Embryonic facial prominence (tissue), 1 donor: ENCODE results near the gene RPH3AL.

Source experiments
- DNase-seq: peaks from one replicate; pipeline ENCODE4 v3.0.0-alpha.2; 2016; ENCODE audit errors: extremely low spot score

RPH3AL gene

GRCh38 chr17:353213-353837, 718 bp upstream of the RPH3AL start:
- no peak for DNase-seq

DNA sequence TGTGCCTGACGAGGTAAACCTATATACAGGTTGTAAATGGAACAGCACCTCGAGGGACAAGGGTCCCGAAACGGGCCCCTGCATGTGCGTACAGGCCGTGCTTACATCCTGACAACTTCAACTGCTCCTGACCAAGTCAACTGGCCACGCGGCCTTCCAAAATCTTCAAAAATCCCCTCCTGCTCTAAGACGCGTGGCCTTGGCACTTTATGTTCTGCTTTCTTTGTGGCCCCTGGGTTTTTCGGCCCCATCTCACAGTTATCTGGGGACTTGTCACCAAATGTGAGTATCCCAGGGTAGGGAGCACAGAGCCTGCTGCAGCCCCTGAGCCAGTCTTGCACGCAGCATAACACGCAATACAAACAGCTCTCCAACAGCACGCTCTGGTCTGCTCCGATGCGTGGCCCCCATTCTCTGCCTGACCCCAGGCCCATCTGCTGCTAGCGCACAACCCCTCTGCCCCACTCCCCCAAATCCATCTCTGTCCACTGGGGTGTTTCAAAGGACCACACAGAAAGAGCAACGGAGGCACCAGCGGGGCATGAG, 659 bp downstream of the RPH3AL start:
- no peak for DNase-seq

- DNase-seq = no peak
Measured at GRCh38 chr17:351449-351738, 1.2 kb downstream of the RPH3AL start.

- DNase-seq = no peak
Measured at GRCh38 chr17:350706-351448, 1.7 kb downstream of the RPH3AL start.

- no peak for DNase-seq
Measured at GRCh38 chr17:349666-350065, 2.9 kb downstream of the RPH3AL start.

GRCh38 chr17:348692-349425, 3.7 kb downstream of the RPH3AL start:
- no peak for DNase-seq

DNA sequence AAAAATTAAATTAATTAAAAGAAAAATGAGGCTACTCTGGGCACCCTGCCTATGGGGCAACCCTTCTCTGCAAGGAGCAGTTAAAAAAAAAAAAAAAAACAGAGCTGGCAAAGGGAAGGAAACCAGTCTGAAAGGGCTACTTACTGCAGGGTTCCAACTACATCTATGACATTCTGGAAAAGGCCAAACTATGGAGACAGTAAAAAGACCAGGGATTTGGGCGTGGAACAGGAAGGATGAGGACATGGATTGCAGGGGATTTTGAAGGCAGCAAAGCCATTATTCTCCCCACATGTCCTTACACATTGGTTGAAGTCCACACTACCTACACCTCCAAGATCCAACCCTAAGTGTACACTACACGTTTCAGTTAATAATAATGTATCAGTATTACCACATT, 4.6 kb downstream of the RPH3AL start:
- no peak for DNase-seq

- DNase-seq = no peak
Measured at GRCh38 chr17:347309-347899, 5.2 kb downstream of the RPH3AL start.

DNA sequence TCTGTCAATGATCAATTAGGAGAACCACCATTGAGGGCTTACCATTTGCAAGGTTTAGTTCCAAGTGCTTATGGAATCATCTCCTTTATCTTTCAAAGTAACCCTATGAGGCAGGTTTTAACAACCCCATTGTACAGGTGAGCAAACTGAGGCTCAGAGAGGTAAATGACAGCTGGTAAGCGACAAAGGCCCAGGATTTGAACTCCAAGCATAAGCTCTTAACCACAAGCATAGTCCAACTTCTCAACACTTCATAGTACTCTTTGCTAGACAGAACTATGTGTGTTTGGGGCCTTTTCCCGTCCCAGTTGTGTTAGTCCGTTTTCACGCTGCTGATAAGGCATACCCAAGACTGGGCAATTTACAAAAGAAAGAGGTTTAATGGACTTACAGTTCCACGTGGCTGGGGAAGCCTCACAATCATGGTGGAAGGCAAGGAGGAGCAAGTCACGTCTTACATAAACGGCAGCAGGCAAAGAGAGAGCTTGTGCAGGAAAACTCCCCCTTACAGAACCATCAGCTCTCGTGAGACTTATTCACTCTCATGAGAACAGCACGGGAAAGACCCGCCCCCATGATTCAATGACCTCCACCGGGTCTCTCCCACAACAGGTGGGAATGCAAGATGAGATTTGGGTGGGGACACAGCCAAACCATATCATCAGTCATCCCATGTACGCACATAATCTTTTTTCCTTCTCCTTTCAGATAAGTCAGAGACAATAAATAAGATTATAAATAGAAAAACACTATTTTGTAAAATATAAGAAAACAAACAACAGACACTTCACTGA, 6.4 kb downstream of the RPH3AL start:
- no peak for DNase-seq

GRCh38 chr17:345261-345660, 7.3 kb downstream of the RPH3AL start:
- DNase-seq = no peak

DNA sequence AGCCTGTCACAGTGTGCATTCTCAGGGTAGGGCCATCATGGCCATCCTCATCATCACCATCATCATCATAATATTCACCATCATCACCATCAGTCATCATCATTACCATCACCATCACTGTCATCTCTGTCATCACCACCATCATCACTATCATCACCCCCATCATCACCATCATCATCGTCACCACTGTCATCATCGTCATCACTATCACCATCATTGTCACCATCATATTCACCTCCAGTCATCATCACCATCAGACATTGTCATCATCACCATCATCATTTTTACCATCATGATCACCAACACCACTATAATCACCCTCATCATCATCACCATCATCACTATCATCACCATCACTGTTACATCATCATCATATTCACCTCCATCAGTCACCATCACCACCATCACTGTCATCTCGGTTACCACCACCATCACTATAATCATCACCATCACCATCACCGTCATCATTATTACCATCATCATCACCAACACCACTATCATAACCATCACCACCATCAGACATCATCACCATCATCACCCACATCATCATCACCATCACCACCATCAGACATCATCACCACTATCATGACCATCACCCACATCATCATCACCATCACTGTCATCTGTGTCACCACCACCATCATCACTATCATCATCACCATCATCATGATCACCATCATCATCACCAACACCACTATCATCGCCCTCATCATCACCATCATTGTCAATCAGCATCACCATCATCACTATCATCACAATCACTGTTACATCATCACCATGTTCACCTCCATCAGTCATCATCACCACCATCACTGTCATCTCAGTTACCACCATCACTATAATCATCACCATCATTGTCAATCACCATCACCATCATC, 8.5 kb downstream of the RPH3AL start:
- no peak for DNase-seq

- no peak for DNase-seq
Measured at GRCh38 chr17:343211-343610, 9.4 kb downstream of the RPH3AL start.

DNA sequence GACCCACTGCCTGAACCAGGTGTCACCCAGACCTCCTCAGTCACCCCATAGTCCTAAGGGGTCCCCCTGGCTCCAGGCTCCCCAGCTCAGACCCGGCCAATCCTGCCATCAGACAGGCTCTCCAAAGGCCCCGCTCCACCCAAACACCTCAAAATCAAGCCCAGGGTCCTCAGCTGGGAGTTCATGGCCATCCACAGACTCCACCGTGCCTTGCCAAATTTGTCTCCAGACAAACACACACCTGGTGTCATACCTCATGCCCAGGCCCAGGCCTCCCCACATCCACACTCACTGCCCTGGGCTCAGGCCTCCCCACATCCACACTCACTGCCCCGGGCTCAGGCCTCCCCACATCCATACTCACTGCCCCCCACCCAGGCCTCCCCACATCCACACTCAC, 12.5 kb downstream of the RPH3AL start:
- no peak for DNase-seq

- DNase-seq = no peak
Measured at GRCh38 chr17:339193-340061, 13.2 kb downstream of the RPH3AL start.

DNA sequence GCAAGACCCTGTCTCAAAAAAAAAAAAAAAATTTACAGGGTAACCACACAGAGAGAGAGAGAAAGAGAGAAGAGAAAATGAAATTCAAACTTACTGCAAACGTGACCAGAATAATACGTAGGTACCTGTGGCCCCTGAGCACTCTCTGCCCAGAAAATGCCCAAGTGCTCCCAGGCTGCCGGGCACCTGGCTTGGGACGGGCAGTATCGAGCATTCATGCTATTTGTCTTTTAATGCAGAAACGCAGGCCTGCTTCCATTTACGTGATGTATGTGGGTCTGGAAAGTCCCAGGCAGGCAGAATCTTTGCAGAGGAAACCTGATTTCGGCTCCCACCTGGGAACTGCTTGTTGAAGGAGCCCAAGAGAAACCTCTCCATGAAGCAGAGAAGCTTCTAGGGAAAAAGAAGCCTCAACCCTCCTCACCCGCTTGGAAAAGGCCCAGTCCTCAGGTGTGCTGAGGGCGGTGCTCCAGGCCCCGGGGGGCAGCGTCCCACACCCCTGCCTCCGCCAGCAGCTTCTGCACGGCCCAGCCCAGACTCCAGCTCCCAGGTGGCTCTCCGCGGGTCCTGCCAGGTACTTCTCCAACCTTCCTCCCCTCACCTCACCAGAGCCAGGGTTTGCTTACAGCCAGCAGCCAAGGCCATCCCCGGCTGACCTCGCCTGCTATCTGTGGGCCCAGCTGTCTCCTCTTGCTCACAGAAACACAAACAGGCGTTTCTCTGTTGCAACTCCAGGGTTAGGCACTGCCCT, 14.0 kb downstream of the RPH3AL start:
- no peak for DNase-seq

DNA sequence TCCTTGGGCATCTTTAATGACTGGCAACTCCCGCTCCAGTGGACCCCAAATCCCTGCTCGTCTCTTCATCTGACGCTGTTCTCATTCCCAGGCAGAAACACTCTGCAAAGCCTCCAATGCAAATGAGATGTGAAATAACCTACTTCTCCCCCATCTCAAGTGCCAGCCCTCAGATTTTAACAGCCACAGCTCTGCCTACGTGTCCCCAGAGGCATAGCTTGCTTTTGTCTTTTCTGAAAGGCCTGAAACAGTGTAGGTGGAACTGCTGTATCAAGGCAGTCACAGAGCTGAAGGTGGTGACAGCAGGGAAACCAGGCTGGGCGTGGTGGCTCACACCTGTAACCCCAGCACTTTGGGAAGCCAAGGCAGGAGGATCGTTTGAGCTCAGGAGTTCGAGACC, 14.7 kb downstream of the RPH3AL start:
- DNase-seq = no peak

DNA sequence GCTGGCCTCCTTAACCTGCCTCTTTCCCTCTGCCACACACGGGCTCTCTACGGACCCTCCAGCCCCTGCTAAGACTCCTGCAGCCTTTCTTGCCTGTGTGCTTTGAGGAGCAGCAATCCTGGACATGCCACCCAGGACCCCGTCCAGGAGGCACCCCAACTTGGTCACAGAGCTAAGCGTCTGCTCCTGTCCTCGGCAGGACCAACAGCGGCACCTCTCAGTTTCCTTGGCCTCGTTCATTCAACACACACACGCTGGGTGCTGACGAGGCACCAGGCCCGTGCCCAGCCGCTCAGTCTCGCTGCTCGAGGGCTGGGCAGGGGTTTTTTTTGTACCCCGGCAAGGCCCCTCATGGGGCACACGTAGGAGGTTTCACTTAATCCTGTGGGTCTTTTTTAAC, 15.2 kb downstream of the RPH3AL start:
- no peak for DNase-seq

DNA sequence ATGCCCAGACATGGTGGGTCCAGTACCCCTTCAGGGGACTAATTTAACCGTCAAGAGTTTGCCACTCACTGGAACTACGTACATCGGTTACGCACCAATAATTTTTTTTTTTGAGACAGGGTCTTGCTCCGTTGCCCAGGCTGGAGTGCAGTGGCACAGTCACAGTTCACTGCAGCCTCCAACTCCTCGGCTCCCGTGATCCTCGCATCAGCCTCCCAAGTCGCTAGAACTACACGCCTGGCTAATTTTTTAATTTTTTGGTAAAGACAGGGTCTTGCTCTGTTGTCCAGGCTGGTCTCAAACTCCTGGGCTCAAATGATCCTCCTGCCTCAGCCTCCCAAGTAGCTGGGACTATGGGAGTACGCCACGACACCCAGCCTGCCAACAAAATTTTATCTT, 15.6 kb downstream of the RPH3AL start:
- no peak for DNase-seq
